Thyroid gland (tissue), 4 donors: ENCODE results near the gene CUTA. TPM values are rescaled to one million over a fixed set of nuclear protein-coding genes. Genes with fewer than 3 reads are reported as not detected.

Source experiments
- DNase-seq, 2 donors: peaks; one replicate each; pipeline ENCODE4 v3.0.0-alpha.2; 2019
- H3K27ac ChIP-seq, 3 donors: fragments of 200-600 bp; sonication (generic); 1 replicate in 2 of 3; 2 replicates in 1 of 3; pipeline ENCODE4 v1.5.1; 2016 to 2019; ENCODE audit warnings: mild to moderate bottlenecking in 1 of 3, moderate library complexity in 1 of 3
- H3K27me3 ChIP-seq: fragments of 200-600 bp; sonication (generic); one replicate; pipeline ENCODE4 v1.5.1; 2019
- H3K36me3 ChIP-seq, 2 donors: fragments of 200-600 bp; sonication (generic); one replicate each; pipeline ENCODE4 v1.5.1; 2016 to 2019
- H3K4me1 ChIP-seq, 2 donors: fragments of 200-600 bp; sonication (generic); one replicate each; pipeline ENCODE4 v1.5.1; 2017 to 2019
- H3K4me3 ChIP-seq, 3 donors: fragments of 200-600 bp; sonication (generic); replicated peaks in 1 of 3; 1 replicate in 2 of 3; 2 replicates in 1 of 3; pipeline ENCODE4 v1.5.1; 2016; ENCODE audit warnings: mild to moderate bottlenecking in 1 of 3
- H3K9me3 ChIP-seq: fragments of 200-600 bp; sonication (generic); one replicate; pipeline ENCODE4 v1.5.1; 2017
- POLR2A ChIP-seq, 2 donors: fragments of 450-650 bp; IDR thresholded peaks; one replicate each; pipeline ENCODE4 v1.6.1; 2017; ENCODE audit warnings: antibody characterized with exemption in 2 of 2, mild to moderate bottlenecking in 2 of 2, moderate library complexity in 1 of 2
- WGBS, 2 donors: methylation state at CpG; one replicate each; pipeline ENCODE4 v1.1.5; 2017; 5-methylcytosine and 5-hydroxymethylcytosine counted together
- intact Hi-C: fragments of 100-400 bp; cut with DNase I; formaldehyde crosslinking; loops from one replicate; pipeline ENCODE4 v1.15.1; 2023
- total RNA-seq, 4 donors: library from RNA; depleted of rRNA; stranded (reverse); fragments of >200 nt; gene quantifications; one replicate each; pipeline ENCODE4 v1.2.3, GENCODE V29; 2016
- TF ChIP-seq, protein P1 (sequence below), 6 experiments: fragments of 200-600 bp in 3 of 6; fragments of 450-650 bp in 3 of 6; sonication (generic) in 3 of 6; IDR thresholded peaks; one replicate each; pipeline ENCODE4 v1.5.1; 2016 to 2019; ENCODE audit warnings: antibody characterized with exemption in 6 of 6, mild to moderate bottlenecking in 2 of 6, inconsistent platforms in 1 of 6, moderate library complexity in 1 of 6

Gene CUTA
- total RNA-seq, 4 donors from 2014 or later, result 165 to 296 (median 257) TPM

GRCh38 chr6:33418690-33419291, 884 bp upstream of the CUTA start:
- peaks cover 11 to 43% of the 10 kb centered on the region in 2 donors for H3K4me1 ChIP-seq
- H3K9me3 ChIP-seq, result no peaks in the 10 kb centered on the region
- peak overlapping the region; percentile 96 to 98 (median 97) for H3K27ac ChIP-seq
- DNase-seq, result no peak
- intact Hi-C loops, result no loop called here
- 44 to 50% methylated on average over 8 of the region's 8 CpGs for WGBS, 2 donors
- H3K4me3 ChIP-seq, result peak overlapping the region in 2 of 3 donors; percentile 34 to 44
- H3K27me3 ChIP-seq, result no peaks in the 10 kb centered on the region
- TF ChIP-seq, protein P1, sequence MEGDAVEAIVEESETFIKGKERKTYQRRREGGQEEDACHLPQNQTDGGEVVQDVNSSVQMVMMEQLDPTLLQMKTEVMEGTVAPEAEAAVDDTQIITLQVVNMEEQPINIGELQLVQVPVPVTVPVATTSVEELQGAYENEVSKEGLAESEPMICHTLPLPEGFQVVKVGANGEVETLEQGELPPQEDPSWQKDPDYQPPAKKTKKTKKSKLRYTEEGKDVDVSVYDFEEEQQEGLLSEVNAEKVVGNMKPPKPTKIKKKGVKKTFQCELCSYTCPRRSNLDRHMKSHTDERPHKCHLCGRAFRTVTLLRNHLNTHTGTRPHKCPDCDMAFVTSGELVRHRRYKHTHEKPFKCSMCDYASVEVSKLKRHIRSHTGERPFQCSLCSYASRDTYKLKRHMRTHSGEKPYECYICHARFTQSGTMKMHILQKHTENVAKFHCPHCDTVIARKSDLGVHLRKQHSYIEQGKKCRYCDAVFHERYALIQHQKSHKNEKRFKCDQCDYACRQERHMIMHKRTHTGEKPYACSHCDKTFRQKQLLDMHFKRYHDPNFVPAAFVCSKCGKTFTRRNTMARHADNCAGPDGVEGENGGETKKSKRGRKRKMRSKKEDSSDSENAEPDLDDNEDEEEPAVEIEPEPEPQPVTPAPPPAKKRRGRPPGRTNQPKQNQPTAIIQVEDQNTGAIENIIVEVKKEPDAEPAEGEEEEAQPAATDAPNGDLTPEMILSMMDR (IDR thresholded peaks at IDR 0.05), result no peak
- TF ChIP-seq POLR2A (IDR thresholded peaks at IDR 0.05), result no peak
- peaks cover 17 to 24% of the 10 kb centered on the region in 2 donors for H3K36me3 ChIP-seq

DNA sequence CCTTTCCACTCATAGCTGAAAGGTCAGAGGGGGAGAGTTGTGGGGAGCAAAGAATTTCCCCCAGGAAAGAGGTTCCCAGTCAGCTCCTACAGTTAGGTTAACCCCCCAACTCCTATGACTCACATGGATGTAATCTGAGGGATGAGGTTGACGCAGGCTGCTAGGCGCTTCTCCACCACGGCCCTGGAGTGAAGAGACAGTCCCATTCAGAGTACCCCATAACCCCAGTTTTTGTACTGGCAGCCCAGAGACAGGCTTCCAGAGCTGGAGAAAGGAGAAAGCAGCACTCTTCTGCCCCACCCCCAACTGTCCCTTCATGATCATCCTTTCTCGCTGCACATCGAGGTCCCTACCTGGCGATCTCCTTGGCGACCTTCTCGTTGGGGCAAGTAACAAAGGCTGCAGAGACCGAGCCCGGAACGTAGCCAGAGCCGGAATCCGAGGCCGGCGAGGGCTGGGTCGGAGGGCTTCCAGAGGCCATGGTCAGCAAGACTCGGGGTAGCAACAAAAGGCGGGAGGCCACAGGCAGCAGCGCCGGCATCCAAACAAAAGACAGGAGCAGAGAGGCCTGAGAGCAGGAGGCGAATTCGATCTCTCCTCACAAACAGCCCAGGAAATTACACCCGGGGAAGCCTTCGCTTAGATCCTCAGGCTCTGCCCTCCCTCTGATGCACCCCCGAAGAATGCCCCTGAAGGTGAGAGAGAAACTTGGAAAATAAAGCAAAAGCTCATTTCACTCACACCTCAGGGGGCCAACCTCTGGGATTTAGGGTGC, 592 bp downstream of the CUTA start:
- WGBS, 2 donors, result 3 to 4% methylated on average over 13 to 25 of the region's 25 CpGs
- Histone ChIP-seq H3K4me1 (peaks cover 13 to 48% of the 10 kb centered on the region in 2 donors), H3K36me3 (peaks cover 31 to 32% of the 10 kb centered on the region in 2 donors), H3K4me3 (peak overlapping the region; percentile 39 to 68 (median 66)), H3K27ac (peak overlapping the region; percentile 71 to 98 (median 84)), H3K9me3 (no peaks in the 10 kb centered on the region), H3K27me3 (no peaks in the 10 kb centered on the region)
- TF ChIP-seq, protein P1 (IDR thresholded peaks at IDR 0.05), result no peak
- TF ChIP-seq POLR2A (IDR thresholded peaks at IDR 0.05), result no peak
- intact Hi-C loops, result no loop called here
- DNase-seq, result peak in 1 of 2 donors; percentile 16

DNA sequence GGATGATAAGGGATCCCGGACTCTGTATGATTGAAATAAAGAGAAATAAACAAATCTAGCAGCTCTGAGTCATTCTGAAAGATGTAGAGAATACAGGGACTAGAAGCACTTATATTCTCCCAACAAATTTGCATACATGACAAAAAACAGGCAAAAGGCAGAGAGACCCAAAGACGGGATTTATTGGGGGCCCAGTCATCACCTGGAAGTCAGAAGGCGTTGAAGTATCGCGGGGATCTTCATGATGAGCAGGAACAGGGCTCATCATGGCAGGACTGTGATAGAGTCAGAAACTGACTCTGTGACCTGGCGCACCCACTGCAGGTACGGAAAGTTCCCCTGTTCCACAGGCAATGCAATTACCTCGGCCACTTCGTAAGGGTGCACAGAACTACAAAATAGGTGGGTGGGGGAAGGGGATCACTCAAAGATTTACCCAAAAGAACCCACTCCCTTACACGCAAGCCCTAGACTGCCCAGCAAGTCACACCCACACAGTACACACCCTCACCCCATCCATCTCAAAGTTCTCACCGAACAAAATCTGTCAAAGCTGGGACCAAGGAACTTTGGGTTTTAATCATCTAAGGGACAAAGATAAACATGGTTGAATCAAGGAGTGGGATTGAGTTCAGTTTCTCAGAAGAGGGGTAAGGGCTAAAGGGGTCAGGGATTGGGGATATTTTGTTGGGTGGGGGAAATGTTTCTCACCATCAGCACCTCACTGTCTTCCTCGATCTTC, 1.4 kb downstream of the CUTA start:
- intact Hi-C loops, result no loop called here
- H3K36me3 ChIP-seq, result peaks cover 31 to 32% of the 10 kb centered on the region in 2 donors
- DNase-seq, result no peak
- TF ChIP-seq, protein P1 (IDR thresholded peaks at IDR 0.05), result no peak
- no peak for TF ChIP-seq POLR2A (IDR thresholded peaks at IDR 0.05)
- H3K27ac ChIP-seq, result peak overlapping the region in 2 of 3 donors; percentile 84 to 98
- WGBS, 2 donors, result 55 to 59% methylated on average over 12 of the region's 12 CpGs
- peak overlapping the region in 1 of 3 donors; percentile 66 for H3K4me3 ChIP-seq
- no peaks in the 10 kb centered on the region for H3K27me3 ChIP-seq
- peaks cover 19 to 55% of the 10 kb centered on the region in 2 donors for H3K4me1 ChIP-seq
- H3K9me3 ChIP-seq, result no peaks in the 10 kb centered on the region

DNA sequence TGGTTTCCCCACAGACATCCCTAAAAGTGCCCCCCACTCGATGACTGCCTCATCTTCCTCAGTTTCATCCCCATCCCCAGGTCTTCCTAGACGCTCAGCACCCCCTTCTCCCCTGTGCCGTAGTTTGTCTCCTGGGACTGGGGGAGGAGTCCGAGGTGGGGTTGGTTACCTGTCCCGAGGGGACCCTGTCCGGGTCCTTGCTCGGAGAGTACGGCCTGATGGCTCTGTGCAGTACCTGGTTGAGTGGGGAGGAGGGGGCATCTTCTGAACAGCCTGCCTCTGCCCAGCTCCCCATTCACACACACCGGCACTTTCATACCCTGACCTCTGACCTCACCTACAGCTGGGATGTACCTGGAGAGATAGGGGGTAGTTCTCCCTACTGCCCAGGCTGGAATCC, 2.1 kb downstream of the CUTA start:
- intact Hi-C loops, result no loop called here
- Histone ChIP-seq H3K36me3 (peaks cover 31 to 32% of the 10 kb centered on the region in 2 donors), H3K4me3 (no peak overlapping the region), H3K4me1 (peaks cover 19 to 56% of the 10 kb centered on the region in 2 donors), H3K27me3 (no peaks in the 10 kb centered on the region), H3K9me3 (no peaks in the 10 kb centered on the region), H3K27ac (no peak overlapping the region)
- WGBS, 2 donors, result 72 to 74% methylated on average over 9 of the region's 9 CpGs
- DNase-seq, result no peak
- TF ChIP-seq, protein P1 (IDR thresholded peaks at IDR 0.05), result no peak
- no peak for TF ChIP-seq POLR2A (IDR thresholded peaks at IDR 0.05)
